HepG2 (cell line): Measurements from ENCODE around the gene TMCO4.

ENCODE experiments used
- ASH2L ChIP-seq: fragments of 300-600, 200-600 bp; sonication (generic); IDR thresholded peaks from 2 replicates; pipeline ENCODE4 v1.7.0; 2017; ENCODE audit warnings: low read depth, mild to moderate bottlenecking, moderate library complexity, mixed read lengths, low read length; ENCODE audit not compliant: insufficient read length
- CEBPG ChIP-seq: IDR thresholded peaks from 2 replicates; pipeline ENCODE4 v1.6.1; 2016
- CTCF ChIP-seq: sonication (generic); formaldehyde crosslinking; IDR thresholded peaks from 2 replicates; pipeline ENCODE4 v1.5.0; 2020; ENCODE audit warnings: mild to moderate bottlenecking, missing genetic modification reagents, moderate library complexity
- EZH2 ChIP-seq: conservative IDR thresholded peaks from 2 replicates; pipeline ENCODE4 v1.6.1; 2012; ENCODE audit warnings: mild to moderate bottlenecking, low read depth, low read length, moderate library complexity
- GTF2F1 ChIP-seq: fragments of 150-350 bp; IDR thresholded peaks from 2 replicates; pipeline ENCODE4 v1.6.1; 2014; ENCODE audit warnings: low read length
- IKZF1 ChIP-seq: fragments of 450-650 bp; IDR thresholded peaks from 2 replicates; pipeline ENCODE4 v1.7.1; 2016
- SP2 ChIP-seq: sonication (generic); formaldehyde crosslinking; IDR thresholded peaks from 2 replicates; pipeline ENCODE4 v1.5.1; 2020; ENCODE audit warnings: mild to moderate bottlenecking, missing genetic modification reagents
- ZKSCAN1 ChIP-seq: fragments of 150-350 bp; IDR thresholded peaks from 2 replicates; pipeline ENCODE4 v1.6.1; 2014; ENCODE audit warnings: low read length
- ZNF317 ChIP-seq: sonication (generic); formaldehyde crosslinking; IDR thresholded peaks from 2 replicates; pipeline ENCODE4 v1.5.0; 2020; ENCODE audit warnings: mild to moderate bottlenecking, missing genetic modification reagents
- ZNF629 ChIP-seq: sonication (generic); formaldehyde crosslinking; conservative IDR thresholded peaks from 2 replicates; pipeline ENCODE4 v1.5.0; 2020; ENCODE audit warnings: missing genetic modification reagents
- ZNF639 ChIP-seq: conservative IDR thresholded peaks from 2 replicates; pipeline ENCODE4 v1.6.1; 2018; ENCODE audit warnings: missing genetic modification reagents

- TF ChIP-seq CTCF (CRISPR knock-in tag) (no peak), ZKSCAN1 (no peak), SP2 (CRISPR knock-in tag) (no peak), ZNF629 (no peak), IKZF1 (no peak), EZH2 (no peak), ZNF317 (CRISPR knock-in tag) (no peak), GTF2F1 (no peak), ZNF639 (CRISPR knock-in tag) (no peak), CEBPG (CRISPR knock-in tag) (no peak), ASH2L (no peak)
Measured at GRCh38 chr1:19662313-19662712, 137.4 kb downstream of the TMCO4 start.
